GM18870 (cell line): ENCODE results near the gene APBB1IP.
A peak's percentile ranks its signal among the peaks of the same experiment; 100 is the strongest.
"Not testable (repeated sequence)": the region's sequence is repeated elsewhere in the genome, so short reads cannot be mapped to it uniquely, and the experiment has no call there.

Experiments used
- ATAC-seq: cut with Tn5 transposase; IDR thresholded peaks from one replicate; pipeline ENCODE4 v1.9.1; 2021; ENCODE audit warnings: moderate library complexity; ENCODE audit not compliant: unreplicated experiment

Gene APBB1IP

GRCh38 chr10:26554246-26554645 lies 116.1 kb downstream of the APBB1IP start:
- ATAC-seq = no peak

- no peak for ATAC-seq
These were observed 117.7 kb downstream of the APBB1IP start for GRCh38 chr10:26555719-26556368.

GRCh38 chr10:26556748-26557640 lies 118.9 kb downstream of the APBB1IP start:
- ATAC-seq = no peak

- ATAC-seq = no peak
These were observed 119.5 kb downstream of the APBB1IP start for GRCh38 chr10:26557641-26558014.

GRCh38 chr10:26566525-26567350 lies 128.6 kb downstream of the APBB1IP start:
- no peak for ATAC-seq

- ATAC-seq = no peak
These were observed 129.2 kb downstream of the APBB1IP start for GRCh38 chr10:26567351-26567721.

GRCh38 chr10:26571655-26572054 lies 133.5 kb downstream of the APBB1IP start:
- no peak for ATAC-seq

GRCh38 chr10:26573674-26574073 lies 135.5 kb downstream of the APBB1IP start:
- no peak for ATAC-seq

GRCh38 chr10:26574783-26575182 lies 136.6 kb downstream of the APBB1IP start:
- ATAC-seq = peak; percentile 86

- ATAC-seq = not testable (repeated sequence)
These were observed 140.2 kb downstream of the APBB1IP start for GRCh38 chr10:26578371-26578770.

- no peak for ATAC-seq
These were observed 141.3 kb downstream of the APBB1IP start for GRCh38 chr10:26579256-26580063.

GRCh38 chr10:26586211-26586610 lies 148.1 kb downstream of the APBB1IP start:
- ATAC-seq = no peak

- no peak for ATAC-seq
These were observed 150.5 kb downstream of the APBB1IP start for GRCh38 chr10:26588611-26589010.

GRCh38 chr10:26589813-26590212 lies 151.7 kb downstream of the APBB1IP start:
- ATAC-seq = not testable (repeated sequence)

- no peak for ATAC-seq
These were observed 155.8 kb downstream of the APBB1IP start for GRCh38 chr10:26593896-26594295.

GRCh38 chr10:26603283-26603682 lies 165.1 kb downstream of the APBB1IP start:
- ATAC-seq = not testable (repeated sequence)

GRCh38 chr10:26604320-26605093 lies 166.4 kb downstream of the APBB1IP start:
- ATAC-seq = not testable (repeated sequence)

GRCh38 chr10:26606389-26606877 lies 168.3 kb downstream of the APBB1IP start:
- ATAC-seq = peak; percentile 57

GRCh38 chr10:26612151-26612915 lies 174.2 kb downstream of the APBB1IP start:
- no peak for ATAC-seq
